Measurements from ENCODE around the gene R3HCC1L.

The R3HCC1L gene

DNA sequence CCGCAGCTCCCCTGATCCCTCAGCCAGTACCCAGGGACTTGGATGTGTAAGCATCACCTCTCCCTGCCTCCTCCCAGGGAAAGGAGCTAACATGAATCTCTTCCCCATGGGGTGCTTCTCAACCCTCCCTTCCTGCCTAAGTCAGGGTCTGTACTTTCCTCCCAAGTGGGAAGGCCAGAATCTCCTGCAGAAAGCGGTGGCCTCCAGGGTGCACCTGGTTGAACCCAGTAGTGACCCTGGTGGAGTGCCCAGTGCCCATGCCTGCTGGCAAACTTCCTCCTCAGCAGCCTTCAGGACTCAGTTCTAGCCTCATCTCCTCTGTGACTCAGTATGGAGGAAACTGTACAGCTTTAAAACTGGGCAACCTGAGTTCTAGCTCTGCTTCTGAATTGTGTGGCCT lies 136.3 kb downstream of the R3HCC1L start:
- DNase-seq (ENCODE audit: insufficient read length, low spot score) (no peak), FAIRE-seq (no peak)

DNA sequence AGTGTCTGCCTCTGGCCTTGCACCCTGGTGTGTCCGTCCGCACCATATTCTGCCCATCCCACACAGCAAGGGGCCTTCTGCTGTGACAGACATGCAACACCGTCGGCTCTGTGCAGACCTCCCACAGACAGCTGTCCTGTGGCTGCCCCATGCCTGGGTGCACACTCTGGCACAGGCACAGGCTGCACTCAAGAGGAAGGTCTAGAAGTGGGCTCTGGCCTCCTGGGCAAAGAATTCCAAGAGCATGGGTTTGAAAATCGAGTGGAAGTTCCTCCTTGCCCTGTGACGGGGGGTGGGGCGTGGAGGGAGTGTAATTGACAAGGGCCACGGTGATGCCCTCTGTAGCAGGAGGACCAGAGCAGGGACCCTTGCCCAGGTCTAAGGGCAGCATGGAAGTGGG lies 137.8 kb downstream of the R3HCC1L start:
- DNase-seq (ENCODE audit: insufficient read length, low spot score), result no peak
- no peak for FAIRE-seq

DNA sequence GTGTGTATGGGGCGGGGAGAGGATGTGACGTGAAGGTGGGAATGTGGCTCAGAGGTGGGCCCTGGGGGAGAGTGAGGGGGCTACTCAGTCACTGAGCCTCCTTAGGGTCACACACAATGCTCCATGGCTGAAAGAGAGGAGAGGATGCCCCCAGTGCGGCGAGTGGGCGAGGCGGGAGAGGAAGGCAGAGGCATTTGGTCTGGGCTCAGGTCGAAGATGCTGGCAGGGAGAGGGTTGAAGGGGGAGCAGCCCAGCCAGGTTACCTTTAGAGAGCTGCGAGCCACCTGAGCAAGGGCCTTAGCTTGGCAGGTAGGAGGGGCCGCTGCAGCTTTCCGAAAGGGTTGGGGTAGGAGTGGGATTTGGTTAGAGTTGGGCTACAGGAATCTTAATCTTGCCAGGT lies 138.2 kb downstream of the R3HCC1L start:
- FAIRE-seq (no peak), DNase-seq (ENCODE audit: insufficient read length, low spot score) (no peak)

DNA sequence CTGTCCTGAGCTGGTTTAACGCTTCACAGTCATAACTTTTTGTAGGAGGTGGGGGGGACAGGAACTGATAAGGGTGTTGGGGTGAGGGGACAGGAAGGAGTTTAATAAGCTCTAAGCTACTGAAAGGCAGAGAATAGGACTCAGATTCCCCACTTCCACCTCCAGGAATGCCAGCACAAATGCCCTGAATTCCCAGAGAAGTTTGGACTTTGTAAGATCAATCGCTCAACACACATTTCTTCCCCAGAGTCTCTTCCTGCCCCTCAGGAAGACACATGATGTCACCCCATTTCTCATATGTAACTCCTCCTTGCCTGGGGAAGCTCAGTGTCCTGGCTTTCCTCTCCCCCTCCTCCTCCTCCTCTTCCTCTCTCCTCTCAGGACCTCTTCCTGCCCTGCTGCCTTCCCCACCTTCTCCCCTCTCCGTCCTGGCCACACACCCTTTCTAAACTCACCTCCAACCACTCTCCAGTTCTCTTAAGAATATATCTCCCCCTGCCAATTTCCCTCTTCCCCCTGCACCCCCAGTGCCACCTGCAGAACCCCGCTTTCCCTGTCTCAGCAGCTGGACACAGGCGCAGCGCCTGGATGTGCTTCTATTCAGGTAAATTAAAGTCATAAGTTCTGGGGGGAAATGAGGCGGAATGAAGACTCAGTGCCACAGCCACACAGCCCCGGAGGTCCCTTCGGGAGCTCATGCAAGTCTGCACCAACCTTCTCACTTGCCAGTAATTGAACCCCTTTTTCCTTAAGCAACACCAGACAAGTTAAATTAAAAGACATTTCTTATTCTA lies 138.8 kb downstream of the R3HCC1L start:
- DNase-seq (ENCODE audit: insufficient read length, low spot score), result no peak

DNA sequence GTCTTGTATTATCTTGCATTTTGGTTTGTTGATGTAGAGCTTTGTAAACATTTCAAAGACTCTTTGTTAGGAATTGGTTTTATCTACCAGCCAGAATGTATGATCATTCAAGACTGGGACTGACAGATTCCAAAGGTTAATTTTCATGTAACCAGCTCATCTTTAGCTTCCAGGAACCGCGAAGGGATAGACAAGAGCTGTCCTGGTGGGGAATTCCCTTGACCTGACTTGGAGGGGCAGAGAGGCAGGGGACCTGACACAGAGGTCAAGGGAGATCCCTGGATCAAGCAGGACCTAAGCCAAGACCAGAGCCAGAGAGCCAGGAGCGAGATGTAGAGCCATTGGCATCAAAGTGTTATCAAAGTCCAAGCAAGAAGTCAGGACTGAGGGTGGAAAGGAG lies 140.1 kb downstream of the R3HCC1L start:
- FAIRE-seq, result no peak

More for the DNA sequence above, 138.8 kb downstream of the R3HCC1L start:
- no peak for FAIRE-seq

DNA sequence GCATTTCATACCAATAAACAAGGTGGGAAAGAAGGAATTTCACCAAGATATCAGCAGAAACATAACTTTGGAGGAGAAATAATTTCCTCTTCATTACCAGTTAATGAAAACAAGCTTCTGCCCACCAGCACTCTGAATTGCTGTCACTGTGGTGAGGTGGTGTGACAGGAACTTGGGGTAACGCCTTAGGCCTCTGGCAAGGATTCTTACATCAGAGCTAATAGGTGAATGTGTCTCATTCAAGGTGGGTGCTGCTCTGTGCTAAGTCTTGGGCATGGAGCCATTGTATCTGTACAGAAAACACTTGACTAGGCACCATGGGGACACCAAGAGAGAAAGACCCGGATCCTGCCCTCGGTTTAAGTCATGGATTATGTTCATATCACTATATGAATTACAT lies 141.9 kb downstream of the R3HCC1L start:
- FAIRE-seq, result no peak
- DNase-seq (ENCODE audit: insufficient read length, low spot score), result no peak

More for the DNA sequence above, 140.1 kb downstream of the R3HCC1L start:
- DNase-seq (ENCODE audit: insufficient read length, low spot score), result no peak

DNA sequence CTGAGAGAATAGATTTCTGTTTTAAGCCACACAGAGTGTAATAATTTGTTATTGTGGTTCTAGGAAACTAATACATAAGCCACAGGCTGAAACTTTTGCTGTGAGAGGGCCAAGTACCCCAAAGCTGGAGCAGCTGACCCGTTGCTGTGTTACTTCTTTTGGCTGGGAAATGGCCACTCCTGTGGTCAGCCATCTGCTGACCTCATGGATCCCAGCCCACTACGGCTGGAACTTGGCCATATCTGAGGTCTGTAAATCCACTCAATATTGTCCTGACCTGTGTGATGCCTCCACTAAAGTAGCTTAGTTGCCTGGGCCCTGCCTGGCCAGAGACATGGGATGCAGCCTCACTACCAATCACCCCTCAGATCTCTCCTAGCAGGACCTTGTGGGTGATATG lies 151.0 kb downstream of the R3HCC1L start:
- DNase-seq (ENCODE audit: insufficient read length, low spot score) (no peak), FAIRE-seq (no peak)

DNA sequence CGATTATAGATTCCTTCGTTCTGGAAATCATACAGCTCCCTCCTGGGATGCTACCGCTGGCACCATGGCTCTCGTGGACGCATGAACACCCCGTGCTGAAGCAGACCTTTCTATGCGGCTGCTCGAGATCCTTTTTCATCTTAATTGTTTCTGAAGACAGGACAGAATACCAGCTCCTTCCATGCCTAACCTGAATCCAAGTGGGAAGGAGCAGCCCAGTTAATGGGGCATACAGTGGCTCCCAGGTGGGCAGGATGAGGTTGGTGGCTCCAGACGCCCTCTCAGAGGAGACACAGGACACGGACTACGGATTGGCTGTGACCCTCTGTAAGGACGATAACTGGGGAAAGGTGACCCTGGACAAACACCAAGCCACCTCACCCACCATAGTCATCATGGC lies 152.0 kb downstream of the R3HCC1L start:
- FAIRE-seq (no peak), DNase-seq (ENCODE audit: insufficient read length, low spot score) (no peak)

DNA sequence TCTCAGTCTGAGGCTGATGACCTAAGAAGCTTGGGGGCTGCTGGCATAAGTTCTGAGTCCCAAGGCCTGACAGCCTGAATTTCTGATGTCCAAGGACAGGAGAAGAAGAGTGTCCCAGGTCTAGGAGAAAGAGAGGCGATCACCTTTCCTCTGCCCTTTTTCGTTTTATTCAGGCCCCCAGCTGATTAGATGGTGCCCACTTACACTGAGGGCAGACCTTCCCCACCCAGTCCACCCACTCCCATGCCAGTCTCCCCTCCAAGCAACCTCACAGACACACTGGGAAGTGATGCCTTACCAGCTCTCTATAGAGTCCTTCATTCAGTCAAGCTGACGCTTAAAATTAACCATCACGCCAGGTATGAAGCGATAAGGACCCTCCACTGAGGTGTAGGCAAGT lies 152.9 kb downstream of the R3HCC1L start:
- no peak for FAIRE-seq

DNA sequence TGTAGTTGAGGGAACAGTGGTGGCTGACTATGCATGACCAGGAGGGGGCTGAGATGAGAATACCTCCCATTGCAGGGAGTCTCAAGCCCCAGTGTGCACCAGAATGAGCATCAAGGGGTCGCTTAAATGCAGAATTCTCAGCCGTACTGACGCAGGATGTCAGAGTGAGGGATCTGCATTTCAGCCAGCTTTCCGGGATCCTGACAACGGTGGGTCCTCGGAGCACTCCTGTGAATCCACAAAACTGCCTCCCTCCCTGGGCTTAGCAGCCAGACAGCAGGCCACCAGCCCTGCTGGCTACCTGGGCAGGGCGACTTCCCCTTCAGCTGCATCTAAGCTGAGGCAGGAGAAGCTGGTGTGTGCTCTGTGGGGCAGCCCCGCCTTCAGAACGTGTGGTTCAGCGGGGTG lies 155.3 kb downstream of the R3HCC1L start:
- FAIRE-seq (no peak), DNase-seq (ENCODE audit: insufficient read length, low spot score) (no peak)

More for the DNA sequence above, 152.9 kb downstream of the R3HCC1L start:
- DNase-seq (ENCODE audit: insufficient read length, low spot score), result no peak

DNA sequence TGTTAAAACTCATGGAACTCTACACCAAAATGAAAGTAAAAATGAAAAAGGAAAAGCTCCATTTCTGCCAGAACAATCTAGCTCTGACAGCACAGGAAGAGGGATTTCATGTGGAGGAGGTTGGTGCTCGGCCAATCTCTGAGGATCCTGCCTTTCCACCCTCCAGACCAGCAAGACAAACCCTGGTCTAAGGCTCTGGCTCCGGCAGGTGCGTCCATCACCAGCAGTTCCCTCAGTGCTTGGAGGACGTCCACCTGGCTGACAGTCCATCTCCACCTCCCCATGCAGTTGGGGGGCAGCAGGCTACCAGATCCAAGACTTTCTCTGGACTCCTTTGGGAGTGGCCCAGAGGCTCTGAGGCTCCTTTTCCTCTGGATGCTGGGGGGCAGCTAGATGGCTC lies 158.5 kb downstream of the R3HCC1L start:
- FAIRE-seq, result no peak
- DNase-seq (ENCODE audit: insufficient read length, low spot score), result no peak

DNA sequence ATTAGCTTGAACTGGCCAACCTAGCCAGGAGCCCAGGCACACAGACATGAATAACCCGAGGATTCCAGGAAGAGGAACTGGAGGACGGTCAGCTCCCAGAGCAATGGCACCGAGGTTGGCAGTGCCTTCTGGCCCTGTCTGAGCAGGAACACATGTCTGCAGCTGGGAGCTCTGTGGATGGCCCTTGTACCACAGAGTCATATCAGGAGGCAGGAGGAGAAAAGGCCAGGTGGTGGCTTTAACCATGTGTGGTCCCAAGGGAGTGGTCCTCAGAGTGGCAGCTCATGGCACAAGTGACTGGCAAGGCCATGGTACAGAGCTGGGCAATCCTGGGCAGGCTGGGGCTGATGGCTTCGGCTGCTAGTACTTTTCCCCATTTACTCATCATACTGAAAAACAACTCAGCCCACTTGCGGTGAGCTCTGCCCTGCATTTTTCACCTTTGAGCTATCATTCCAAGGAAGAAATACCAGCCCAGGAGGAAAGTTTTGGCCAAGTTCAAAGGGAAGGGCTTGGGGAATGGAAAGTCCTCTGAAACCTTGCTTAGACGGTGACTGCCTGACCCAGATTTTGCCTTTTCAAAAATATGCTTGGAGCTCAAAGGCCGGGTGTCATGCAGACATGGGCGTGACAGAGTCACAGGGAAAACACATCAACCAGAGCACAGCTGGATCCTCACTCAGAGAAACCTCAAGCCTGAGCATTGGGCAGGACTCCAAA lies 159.3 kb downstream of the R3HCC1L start:
- DNase-seq (ENCODE audit: insufficient read length, low spot score) (no peak), FAIRE-seq (no peak)

DNA sequence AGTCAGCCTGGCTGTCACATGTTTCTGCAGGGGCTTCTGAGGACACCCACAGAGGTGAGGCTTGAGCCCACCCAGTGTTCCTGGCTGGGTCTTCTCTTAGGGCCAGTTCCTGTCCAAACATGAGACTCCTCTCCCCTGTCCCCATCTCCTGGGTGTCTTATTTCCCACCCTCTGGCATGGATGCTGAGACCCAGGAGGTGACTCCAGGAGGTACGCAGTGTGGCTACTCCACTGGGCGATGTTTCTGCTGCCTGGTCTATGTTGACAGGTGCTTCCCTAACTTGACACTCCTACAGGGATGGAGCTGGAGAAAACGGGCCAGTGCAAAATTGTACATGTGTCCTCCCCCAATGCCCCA lies 159.8 kb downstream of the R3HCC1L start:
- DNase-seq (ENCODE audit: insufficient read length, low spot score) (no peak), FAIRE-seq (no peak)
